SK-N-MC (cell line): ENCODE measurements around the gene SHISA9.

Experiments
- EZH2 ChIP-seq: fragments of 200-600 bp; sonication (generic); IDR thresholded peaks from one replicate; pipeline ENCODE4 v1.6.1; 2017; ENCODE audit warnings: antibody characterized with exemption
- POLR2AphosphoS5 ChIP-seq: IDR thresholded peaks from 2 replicates; pipeline ENCODE4 v1.6.1; 2012; ENCODE audit warnings: mild to moderate bottlenecking, low read depth, low read length, borderline replicate concordance

GRCh38 chr16:13186813-13187212 is 285.4 kb downstream of the SHISA9 start:
- no peak for TF ChIP-seq POLR2AphosphoS5
- TF ChIP-seq EZH2: no peak
